IPS-15b (cell line): ENCODE results near the gene ST3GAL3.
A peak's percentile ranks its signal among the peaks of the same experiment; 100 is the strongest.
"Not testable (repeated sequence)": the region's sequence is repeated elsewhere in the genome, so short reads cannot be mapped to it uniquely, and the experiment has no call there.

Experiments
- H3K27me3 ChIP-seq: one replicate; pipeline ENCODE4 v1.6.1; 2013; ENCODE audit warnings: low read length; ENCODE audit not compliant: control insufficient read depth, insufficient read depth
- H3K36me3 ChIP-seq: one replicate; pipeline ENCODE4 v1.6.1; 2013; ENCODE audit warnings: low read length; ENCODE audit not compliant: control insufficient read depth, insufficient read depth
- H3K4me1 ChIP-seq: one replicate; pipeline ENCODE4 v1.6.1; 2013; ENCODE audit warnings: mild to moderate bottlenecking, low read length; ENCODE audit not compliant: control insufficient read depth, insufficient read depth
- H3K4me3 ChIP-seq: one replicate; pipeline ENCODE4 v1.5.1; 2013; ENCODE audit warnings: low read depth, low read length
- H3K9ac ChIP-seq: one replicate; pipeline ENCODE4 v1.6.1; 2013; ENCODE audit warnings: low read depth, mild to moderate bottlenecking, low read length
- H3K9me3 ChIP-seq: one replicate; pipeline ENCODE4 v1.6.1; 2013; ENCODE audit warnings: mild to moderate bottlenecking, low read length; ENCODE audit not compliant: control insufficient read depth, insufficient read depth

Gene ST3GAL3

DNA sequence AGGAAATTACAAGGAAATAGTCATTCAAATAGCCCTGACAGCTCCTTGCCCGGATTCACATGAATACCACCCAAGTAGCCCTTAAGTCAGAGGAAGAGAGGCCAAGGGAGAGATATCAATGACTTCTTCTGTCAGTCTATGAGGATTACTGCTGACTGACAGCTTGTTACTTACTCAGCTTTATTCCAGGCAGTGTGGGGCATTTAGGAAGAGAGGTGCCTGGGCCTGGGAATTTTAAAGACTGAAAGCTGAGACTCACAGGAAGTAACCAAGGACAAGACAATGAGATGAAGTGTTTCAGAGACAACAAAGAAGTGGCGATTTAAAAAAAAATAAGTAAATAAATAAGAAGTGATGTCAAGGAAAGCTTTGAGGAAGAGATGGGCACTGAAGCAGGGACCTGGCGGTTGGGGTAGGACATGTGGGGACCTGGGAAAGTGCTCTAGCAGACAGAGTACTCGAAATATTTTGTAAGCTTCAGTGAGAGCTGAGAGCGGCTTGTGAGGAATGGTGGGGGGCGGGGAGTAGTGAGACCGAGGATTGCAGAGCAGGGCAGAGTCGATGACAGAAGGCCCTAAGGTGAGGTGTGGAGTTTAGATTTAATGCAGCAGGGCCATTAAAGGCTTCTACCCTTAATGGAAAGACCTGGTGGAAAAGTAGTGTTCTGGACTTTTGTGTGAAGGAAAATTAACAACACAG is 58.9 kb downstream of the ST3GAL3 start:
- Histone ChIP-seq H3K9ac (peak overlapping the region; percentile 27), H3K4me3 (peak overlapping the region; percentile 21), H3K4me1 (peaks cover 29% of the 10 kb centered on the region), H3K36me3 (no peaks in the 10 kb centered on the region), H3K27me3 (no peaks in the 10 kb centered on the region), H3K9me3 (no peaks in the 10 kb centered on the region)

DNA sequence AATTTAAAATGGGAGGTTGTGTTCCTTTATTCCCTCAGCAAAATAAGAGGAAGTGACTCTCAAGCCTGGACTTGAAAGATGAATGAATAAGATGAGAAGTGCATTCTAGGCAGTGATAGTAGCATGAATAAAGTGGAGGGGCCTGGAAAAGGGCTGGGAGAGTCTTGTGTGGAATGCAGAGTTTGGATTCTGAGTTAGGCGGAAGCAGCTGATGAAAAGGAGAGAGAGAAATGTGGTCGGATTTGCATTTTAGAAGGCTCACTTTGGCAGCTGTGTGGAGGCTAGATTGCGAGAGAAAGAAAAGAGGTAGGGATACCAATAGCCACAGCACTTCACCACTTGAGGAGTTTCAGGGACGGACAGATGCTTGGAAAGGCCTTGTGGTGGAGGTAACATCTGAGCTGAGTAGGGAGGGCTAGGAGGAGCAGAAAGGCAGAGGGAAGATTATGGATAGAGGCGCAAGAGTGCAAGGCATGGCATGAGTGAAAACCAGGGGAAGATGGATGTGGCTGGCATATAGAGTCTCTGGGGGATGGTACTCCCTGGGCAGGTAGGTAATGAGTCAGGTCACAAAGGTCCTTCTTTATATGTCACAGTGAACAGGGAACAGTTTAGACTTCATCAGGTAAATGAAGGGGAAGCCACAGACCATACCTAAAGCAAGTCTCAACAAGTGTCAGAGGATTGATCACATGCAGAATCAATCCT is 59.6 kb downstream of the ST3GAL3 start:
- Histone ChIP-seq H3K36me3 (no peaks in the 10 kb centered on the region), H3K4me1 (peaks cover 29% of the 10 kb centered on the region), H3K4me3 (peak overlapping the region; percentile 12), H3K9me3 (no peaks in the 10 kb centered on the region), H3K27me3 (no peaks in the 10 kb centered on the region), H3K9ac (peak overlapping the region; percentile 27)

DNA sequence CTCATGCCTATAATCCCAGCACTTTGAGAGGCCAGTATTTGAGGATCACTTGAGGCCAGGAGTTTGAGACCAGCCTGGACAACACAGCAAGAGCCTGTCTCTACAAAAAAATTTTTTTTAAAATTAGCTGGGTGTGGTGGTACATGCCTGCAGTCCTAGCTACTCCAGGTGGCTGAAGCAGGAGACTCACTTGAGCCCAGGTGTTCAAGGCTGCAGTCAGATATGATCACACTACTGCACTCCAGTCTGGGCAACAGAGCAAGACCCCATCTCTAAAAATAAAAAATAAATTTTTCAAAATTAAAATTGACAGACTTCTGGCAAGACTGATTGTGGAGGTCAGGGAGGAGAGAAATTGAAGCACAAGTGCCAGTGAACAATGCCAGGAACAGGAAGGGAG is 60.8 kb downstream of the ST3GAL3 start:
- Histone ChIP-seq H3K27me3 (no peaks in the 10 kb centered on the region), H3K4me1 (peaks cover 29% of the 10 kb centered on the region), H3K4me3 (no peak overlapping the region), H3K36me3 (no peaks in the 10 kb centered on the region), H3K9me3 (no peaks in the 10 kb centered on the region), H3K9ac (no peak overlapping the region)

DNA sequence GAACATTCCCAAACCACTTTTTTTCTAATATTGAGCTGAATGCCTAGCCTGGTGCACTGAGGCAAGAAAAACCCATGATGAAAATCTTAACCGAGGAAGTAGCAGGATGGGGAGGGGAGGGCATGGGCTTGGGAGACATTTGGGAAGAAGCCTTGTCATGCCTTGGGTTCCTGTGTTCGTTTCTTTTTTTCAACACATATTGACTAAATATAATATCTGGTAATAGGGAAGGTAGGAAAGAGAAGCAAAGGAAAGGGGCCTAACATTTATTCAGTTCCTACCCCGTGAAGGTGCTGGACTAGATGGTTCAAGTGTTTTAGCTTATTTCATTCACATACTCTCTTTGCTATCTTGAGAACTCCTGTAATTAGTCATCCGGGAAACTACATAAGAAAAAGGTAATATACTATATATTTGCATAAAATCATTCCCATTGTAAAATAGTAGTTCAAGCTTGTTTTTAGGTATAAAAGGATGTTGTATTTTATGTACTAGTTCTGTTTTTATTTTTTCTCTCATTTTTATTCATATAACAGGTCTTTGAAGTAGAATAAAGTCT is 62.1 kb downstream of the ST3GAL3 start:
- no peaks in the 10 kb centered on the region for H3K27me3 ChIP-seq
- no peaks in the 10 kb centered on the region for H3K36me3 ChIP-seq
- no peak overlapping the region for H3K4me3 ChIP-seq
- peaks cover 22% of the 10 kb centered on the region for H3K4me1 ChIP-seq
- no peaks in the 10 kb centered on the region for H3K9me3 ChIP-seq
- no peak overlapping the region for H3K9ac ChIP-seq

DNA sequence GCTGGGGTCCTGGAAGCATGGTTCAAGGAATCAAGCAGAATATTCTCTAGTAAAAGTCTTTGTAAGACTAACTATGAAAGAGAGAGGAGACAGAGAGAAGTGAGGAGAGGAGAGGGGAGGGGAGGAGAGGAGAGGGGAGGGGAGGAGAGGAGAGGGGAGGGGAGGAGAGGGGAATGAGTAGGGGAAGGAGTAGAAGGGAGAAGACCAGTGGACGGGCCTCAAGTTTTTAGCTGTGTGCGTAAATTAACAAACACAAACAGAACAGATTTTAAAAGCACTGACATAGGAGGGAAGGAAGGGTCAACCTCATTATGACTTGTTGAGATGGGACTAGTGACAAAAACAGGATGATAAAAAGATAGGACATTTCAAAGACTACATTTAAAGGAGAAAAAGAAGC is 62.8 kb downstream of the ST3GAL3 start:
- H3K36me3 ChIP-seq: no peaks in the 10 kb centered on the region
- no peaks in the 10 kb centered on the region for H3K9me3 ChIP-seq
- peaks cover 21% of the 10 kb centered on the region for H3K4me1 ChIP-seq
- no peak overlapping the region for H3K9ac ChIP-seq
- H3K27me3 ChIP-seq: no peaks in the 10 kb centered on the region
- no peak overlapping the region for H3K4me3 ChIP-seq

DNA sequence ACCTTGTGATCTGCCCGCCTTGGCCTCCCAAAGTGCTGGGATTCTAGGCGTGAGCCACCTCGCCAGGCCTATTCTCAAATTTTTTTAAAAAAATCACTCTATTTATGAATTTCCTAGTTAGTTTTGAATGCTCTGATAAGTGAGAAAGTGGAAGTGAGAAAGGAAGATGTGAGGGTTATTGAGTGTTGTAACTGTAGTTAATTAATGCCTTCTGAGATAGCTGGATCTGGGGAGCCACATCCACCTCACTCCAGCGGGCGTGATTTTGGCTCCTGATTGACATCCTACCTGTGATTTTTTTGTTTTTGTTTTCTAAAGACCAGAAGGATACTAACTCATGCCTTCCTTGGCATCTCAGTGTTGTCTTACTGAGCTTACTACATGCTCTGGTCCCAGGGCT is 65.6 kb downstream of the ST3GAL3 start:
- Histone ChIP-seq H3K4me3 (no peak overlapping the region), H3K9me3 (no peaks in the 10 kb centered on the region), H3K9ac (no peak overlapping the region), H3K27me3 (no peaks in the 10 kb centered on the region), H3K4me1 (peaks cover 3% of the 10 kb centered on the region), H3K36me3 (no peaks in the 10 kb centered on the region)

DNA sequence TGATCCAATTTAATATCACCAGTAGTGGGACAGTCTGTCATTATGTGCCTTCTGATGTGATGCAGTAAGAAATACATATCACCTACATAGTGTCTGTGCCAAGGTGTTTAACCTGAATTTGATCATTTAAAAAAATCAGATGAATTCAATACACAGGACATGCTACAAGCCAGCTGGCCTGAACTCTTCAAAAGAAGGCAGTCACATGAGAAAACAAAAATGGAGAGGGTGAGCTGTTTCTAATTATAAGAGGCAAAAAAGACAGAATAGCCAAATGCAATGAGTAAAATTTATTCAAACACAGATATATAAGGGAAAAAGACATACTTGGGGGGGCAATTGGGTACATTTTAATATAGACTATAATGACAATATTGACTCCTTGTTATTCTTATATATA is 66.5 kb downstream of the ST3GAL3 start:
- H3K4me3 ChIP-seq: no peak overlapping the region
- peaks cover 3% of the 10 kb centered on the region for H3K4me1 ChIP-seq
- H3K36me3 ChIP-seq: no peaks in the 10 kb centered on the region
- H3K9me3 ChIP-seq: no peaks in the 10 kb centered on the region
- H3K9ac ChIP-seq: no peak overlapping the region
- no peaks in the 10 kb centered on the region for H3K27me3 ChIP-seq

DNA sequence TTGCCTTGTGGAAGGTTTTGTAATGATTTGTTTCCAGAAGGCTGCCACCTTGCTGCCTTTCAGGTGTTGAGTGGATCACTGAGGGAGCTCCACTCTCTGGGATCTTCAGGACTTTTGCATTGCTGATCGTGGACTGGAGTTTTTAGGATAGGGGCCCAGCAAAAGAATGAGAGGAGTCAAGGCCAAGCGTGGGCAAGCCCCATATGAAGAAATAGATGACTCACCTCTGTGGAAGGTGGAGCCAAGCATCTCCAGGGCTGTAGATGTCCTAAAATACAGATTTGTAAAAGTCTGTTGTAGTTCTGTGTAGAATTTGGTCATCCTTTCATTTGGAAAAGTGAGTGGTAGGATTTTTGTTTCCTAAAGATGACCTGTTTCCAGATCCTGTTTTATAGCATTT is 67.0 kb downstream of the ST3GAL3 start:
- Histone ChIP-seq H3K9me3 (no peaks in the 10 kb centered on the region), H3K9ac (no peak overlapping the region), H3K4me3 (no peak overlapping the region), H3K4me1 (peaks cover 3% of the 10 kb centered on the region), H3K36me3 (no peaks in the 10 kb centered on the region), H3K27me3 (no peaks in the 10 kb centered on the region)

DNA sequence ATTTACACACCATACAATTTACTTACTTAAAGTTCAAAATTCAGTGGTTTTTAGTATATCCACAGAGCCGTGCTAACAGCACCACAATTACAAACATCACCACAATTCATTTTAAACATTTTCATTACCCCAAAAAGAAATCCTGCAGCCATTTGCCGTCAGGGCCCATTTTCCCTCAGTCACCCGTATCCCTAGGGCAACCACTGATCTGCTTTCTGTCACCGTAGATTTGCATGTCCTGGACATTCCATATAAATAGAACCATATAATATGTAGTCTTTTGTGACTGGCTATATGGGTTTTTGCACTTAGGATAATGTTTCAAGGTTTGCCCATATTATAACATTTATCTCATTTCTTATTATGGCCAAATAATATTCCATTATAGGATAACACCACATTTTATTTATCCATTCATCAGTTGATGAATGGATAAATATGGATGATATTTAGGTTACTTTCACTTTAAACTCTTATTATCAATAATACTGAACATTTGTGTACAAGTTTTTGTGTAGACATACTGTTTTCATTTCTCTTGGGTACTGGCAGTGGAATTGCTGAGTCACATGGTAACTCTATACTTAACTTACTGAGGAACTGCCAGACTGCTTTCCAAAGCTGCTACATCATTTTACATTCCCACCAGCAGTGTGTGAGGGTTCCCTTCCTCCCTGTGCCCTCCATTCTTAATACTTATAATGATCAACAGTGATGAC is 68.9 kb downstream of the ST3GAL3 start:
- no peaks in the 10 kb centered on the region for H3K27me3 ChIP-seq
- no peak overlapping the region for H3K4me3 ChIP-seq
- H3K9ac ChIP-seq: no peak overlapping the region
- H3K4me1 ChIP-seq: no peaks in the 10 kb centered on the region
- no peaks in the 10 kb centered on the region for H3K36me3 ChIP-seq
- no peaks in the 10 kb centered on the region for H3K9me3 ChIP-seq

DNA sequence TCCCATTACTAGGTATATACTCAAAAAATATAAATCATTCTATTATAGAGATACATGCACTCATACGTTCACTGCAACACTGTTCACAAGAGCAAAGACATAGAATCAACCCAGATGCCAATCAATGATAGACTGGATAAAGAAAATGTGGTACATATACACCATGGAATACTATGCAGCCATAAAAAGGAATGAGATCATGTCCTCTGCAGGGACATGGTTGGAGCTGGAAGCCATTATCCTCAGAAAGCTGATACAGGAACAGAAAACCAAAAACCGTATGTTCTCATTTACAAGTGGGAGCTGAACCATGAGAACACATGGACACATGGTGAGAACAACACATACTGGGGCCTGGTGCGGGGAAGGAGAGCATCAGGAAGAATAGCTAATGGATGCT is 70.6 kb downstream of the ST3GAL3 start:
- H3K9ac ChIP-seq, H3K9me3 ChIP-seq, H3K27me3 ChIP-seq, H3K4me3 ChIP-seq, H3K36me3 ChIP-seq, H3K4me1 ChIP-seq: not testable (repeated sequence)

DNA sequence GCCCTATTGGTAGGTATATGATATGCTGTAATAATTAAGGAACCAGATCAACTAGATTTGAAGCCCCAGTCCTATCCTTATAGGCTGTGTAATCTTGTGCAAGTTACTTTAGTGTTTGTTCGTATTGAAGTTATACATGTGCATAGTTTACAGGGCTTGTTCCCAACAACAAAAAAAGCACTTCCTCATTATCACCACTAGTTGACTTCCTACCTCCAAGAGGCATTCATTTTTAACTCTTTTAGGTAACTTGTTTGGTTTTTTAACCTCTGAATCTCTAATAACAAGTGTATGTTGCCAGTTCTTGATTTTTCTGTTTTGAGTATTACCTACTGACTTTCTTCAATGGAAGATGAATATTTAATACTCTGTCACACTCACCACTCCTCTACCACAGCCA is 71.9 kb downstream of the ST3GAL3 start:
- Histone ChIP-seq H3K9ac (no peak overlapping the region), H3K36me3 (no peaks in the 10 kb centered on the region), H3K4me3 (no peak overlapping the region), H3K27me3 (no peaks in the 10 kb centered on the region), H3K9me3 (no peaks in the 10 kb centered on the region), H3K4me1 (peaks cover 5% of the 10 kb centered on the region)
